HG03097 (cell line): ENCODE measurements around the gene RINL.
"Not testable (repeated sequence)": the region's sequence is repeated elsewhere in the genome, so short reads cannot be mapped to it uniquely, and the experiment has no call there.

Source experiments
- ATAC-seq: cut with Tn5 transposase; IDR thresholded peaks from one replicate; pipeline ENCODE4 v1.9.1; 2021; ENCODE audit not compliant: unreplicated experiment, low FRiP score

RINL gene

DNA sequence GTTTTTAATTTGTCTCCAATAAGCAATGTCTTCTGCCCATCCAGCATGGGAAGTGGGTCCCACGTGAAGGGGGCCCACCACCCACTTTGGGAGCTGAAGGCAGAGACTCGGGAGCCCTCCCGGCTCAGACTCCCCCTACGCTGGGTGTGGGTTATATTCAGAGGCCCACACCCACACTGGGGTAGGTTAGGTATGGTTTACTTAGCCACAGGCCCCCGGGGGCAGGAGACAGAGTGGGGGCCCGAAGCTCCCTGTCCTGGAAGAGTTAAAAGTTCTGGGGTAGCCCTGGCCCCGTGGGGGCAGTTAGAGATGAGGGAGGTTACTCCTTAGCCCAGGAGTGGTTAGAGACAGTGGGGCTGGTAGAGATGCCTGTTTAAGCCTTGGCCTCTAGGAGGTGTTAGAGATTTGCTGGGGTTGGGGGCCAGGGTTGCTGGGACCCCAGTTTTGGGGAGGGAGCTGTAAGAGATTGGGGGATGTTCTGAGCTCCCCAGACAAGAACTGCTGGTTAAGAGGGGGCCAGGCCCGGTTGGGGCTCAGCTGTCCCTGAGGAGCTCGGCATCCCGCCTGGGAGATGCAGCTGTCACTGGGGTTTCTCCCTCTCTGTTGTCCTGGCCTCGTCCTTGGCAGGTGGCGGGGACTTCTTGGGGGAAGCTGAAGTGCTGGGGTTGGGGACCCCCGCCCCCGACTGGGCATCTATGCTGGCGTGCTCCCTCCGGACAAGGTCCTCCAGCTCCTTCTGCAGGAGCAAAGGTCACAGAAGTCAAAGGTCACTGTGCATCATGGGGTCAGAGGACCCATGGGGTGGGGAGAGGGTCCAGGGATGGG lies 712 bp upstream of the RINL start:
- no peak for ATAC-seq

DNA sequence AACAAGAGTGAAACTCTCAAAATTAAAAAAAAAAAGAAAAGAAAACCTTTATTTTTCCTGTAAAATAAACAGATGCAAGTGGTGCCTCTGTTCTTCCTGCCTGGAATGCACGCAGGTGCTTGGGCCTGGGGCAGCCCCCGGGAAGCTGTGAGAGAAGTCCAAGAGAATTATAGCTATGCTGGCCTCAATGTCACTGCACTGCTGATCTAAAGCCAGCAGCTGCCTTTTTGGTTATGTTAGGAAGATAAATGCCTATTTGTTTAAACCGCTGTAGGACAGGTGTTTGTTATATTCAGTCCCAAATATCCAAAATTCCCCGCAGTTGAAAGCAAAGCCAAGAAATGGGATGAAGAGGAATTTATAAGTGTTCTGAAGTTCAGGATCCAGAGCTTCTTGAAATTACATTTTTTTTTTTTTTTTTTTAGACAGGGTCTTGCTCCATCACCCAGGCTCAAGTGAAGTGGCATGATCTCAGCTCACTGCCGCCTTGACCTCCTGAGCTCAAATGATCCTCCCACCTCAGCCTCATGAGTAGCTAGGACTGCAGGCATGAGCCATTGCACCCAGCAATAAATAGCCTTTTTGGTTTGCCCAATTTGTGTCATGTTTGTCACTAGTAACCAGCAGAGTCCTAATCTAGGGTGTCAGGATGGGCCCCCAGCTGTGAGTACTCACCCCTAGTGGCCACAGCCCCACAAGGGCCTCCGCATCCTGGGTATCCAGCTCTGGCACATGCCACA lies 2.2 kb downstream of the RINL start:
- ATAC-seq = no peak

- not testable (repeated sequence) for ATAC-seq
These were observed 4.7 kb downstream of the RINL start for GRCh38 chr19:38873400-38873799.

- no peak for ATAC-seq
These were observed 7.5 kb downstream of the RINL start for GRCh38 chr19:38870612-38871011.

DNA sequence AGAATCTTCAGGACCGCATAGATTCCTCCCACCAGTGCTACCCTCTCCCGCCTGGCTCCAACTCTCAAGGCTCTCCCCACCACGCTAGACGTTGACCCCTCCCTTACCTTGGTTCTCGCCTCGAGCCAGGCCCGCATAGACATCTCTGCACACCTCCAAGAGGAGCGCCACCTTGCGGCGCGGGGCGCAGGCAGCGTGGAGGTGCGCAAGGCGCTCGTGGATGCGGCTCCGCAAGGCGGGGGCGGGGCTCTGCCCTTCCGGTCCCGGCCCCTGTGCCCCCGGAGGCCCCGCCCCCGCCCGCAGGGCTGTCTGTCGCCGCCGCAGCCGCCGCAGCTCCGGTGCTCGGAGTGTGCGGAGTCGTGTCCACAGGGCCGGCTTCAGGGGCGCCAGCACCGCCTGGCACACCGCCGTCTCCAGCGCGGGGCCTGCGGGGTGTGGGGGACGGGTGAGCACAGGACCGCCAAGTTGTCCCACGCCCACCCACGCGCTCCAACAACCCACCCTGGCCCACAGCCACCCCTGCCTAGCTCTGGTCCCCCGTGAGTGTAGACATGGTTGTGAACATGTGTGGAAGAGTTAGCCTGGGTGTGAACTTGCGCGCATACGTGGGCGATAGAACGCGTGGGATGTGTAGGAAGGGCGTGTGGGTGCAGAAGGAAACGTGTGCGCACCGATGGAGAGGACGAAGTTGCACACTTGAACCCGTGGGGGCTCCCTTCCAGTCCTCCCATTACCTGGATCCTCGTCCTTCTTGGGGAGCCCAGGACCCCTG lies 8.1 kb downstream of the RINL start:
- ATAC-seq = peak; percentile 56

- ATAC-seq = peak; percentile 15
These were observed 8.8 kb downstream of the RINL start for GRCh38 chr19:38869160-38869835.

DNA sequence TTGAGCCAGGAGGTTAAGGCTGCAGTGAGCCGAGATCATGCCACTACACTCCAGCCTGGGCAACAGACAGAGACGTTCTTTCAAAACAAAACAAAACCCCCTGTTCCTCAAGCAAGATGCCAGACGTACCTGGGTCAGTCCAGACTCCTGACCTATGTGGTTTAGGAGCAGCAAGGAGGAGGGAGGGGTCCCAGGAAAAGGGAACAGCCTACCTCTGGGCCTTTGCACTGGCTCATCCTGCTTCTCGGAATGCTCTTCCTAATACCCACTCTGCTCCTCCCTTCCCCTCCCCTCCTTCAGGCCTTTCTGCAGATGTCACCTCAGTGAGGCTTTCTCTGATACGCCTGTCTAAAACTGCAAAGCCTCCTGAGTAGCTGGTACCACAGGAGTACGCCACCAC lies 9.5 kb downstream of the RINL start:
- ATAC-seq = no peak

DNA sequence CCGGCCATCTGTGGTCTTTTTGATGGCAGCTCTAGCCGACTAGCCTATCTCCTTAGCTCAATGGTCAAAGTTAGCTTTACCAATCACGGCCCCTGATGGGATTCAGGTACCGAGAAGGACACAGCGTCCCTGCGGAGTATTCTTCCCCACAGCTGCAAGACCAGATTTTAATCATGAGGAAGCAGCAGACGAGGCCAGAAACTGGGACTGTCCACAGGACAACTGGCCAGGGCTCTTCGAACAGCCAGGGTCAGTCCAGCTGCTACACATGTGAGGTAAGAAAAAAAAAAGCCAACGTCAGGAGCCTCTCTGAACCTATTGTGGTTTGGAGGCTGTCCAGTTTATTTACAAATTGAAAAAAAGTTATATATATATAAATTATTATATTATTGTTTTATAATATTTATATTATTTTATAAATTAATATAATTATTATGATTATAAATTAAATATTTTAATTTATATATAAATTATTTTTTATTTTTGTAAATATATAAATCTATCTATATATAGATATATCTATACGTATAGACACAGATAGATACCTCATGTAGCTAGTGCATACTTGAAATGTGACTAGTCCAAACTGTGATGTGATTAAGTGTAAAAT lies 10.8 kb downstream of the RINL start:
- no peak for ATAC-seq

DNA sequence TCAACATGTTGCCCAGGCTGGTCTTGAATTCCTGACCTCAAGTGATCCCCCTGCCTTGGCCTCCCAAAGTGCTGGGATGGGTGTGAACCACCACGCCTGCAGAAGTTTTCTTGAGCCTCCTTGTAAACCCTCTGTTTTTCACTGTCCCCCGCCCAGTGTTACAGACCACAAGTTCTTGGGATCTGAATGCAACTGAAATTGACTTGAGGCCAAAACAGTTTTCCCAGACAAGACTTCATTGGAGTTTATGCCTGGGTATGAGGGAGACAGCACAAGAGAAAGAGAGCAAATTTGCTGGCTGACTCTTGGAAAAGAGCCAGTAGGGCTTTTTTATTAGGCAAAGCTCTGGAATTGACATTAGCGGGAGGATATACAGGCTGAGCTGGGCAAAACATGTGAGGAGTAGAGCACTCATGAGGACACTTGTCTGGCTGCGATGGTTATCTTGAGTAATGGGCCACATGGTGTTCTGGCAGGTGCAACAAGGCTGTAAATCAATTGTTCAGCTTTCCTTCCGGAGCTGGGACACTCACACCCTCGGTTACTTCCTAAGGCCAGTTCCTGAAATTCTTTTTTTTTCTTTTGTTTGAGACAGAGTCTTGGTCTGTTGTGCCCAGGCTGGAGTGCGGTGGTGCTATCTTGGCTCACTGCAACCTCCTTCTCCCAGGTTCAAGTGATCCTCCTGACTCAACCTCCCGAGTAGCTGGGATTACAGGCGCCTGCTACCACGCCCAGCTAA lies 15.6 kb downstream of the RINL start:
- no peak for ATAC-seq

DNA sequence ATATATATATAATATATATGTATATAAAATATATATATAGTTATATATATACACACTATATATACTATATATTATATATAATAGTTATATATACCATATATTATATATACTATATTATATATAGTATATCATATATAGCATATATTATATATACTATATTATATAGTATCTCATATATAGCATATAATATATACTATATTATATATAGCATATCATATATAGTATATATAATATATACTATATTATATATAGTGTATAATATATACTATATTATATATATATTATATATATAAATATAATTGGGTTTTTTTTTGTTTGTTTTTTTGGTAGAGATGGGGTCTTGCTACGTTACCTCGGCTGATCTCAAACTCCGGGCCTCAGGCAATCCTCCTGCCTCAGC lies 16.7 kb downstream of the RINL start:
- ATAC-seq = no peak

GRCh38 chr19:38859631-38860204 lies 18.4 kb downstream of the RINL start:
- not testable (repeated sequence) for ATAC-seq

DNA sequence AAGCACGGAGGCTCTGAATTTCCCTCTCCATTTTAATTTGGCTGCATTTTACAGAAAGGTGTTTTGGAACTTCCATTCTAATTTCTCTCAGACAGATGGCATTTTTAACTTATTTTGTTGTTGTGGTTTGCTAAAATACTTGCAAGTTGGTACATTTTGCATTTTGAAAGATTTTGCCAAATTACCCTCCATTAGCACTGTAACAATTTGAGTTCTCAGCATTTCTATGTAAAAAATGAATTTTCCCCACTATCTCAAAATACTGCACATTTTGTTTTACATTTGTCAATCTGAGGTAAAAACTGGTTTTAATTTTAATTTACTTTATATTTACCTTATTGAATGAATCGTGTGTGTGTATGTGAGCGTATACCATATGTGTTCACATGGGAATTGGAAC lies 21.3 kb downstream of the RINL start:
- ATAC-seq = no peak

GRCh38 chr19:38855751-38856150 lies 22.3 kb downstream of the RINL start:
- ATAC-seq = not testable (repeated sequence)

DNA sequence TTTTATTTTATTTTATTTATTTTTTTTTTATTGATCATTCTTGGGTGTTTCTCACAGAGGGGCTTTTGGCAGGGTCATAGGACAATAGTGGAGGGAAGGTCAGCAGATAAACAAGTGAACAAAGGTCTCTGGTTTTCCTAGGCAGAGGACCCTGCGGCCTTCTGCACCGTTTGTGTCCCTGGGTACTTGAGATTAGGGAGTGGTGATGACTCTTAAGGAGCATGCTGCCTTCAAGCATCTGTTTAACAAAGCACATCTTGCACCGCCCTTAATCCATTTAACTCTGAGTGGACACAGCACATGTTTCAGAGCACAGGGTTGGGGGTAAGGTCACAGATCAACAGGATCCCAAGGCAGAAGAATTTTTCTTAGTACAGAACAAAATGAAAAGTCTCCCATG lies 23.1 kb downstream of the RINL start:
- ATAC-seq = not testable (repeated sequence)

DNA sequence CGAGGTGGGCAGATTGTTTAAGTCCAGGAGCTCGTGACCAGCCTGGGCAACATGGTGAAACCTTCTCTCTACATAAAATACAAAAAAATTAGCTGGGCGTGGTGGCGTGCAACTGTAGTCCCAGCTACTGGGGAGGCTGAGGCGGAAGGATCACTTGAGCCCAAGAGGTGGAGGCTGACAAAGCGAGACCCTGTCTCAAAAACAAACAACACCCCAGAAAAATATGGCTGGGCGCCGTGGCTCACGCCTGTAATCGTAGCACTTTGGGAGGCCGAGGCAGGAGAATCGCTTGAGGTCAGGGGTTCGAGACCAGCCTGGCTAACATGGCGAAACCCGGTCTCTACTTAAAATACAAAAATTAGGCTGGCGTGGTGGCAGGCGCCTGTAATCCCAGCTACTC lies 24.9 kb downstream of the RINL start:
- ATAC-seq = no peak

- ATAC-seq = no peak
These were observed 25.6 kb downstream of the RINL start for GRCh38 chr19:38852231-38853044.

GRCh38 chr19:38851622-38852230 lies 26.3 kb downstream of the RINL start:
- ATAC-seq = peak; percentile 16
